Psoas muscle (tissue), 8 donors: ENCODE measurements around the gene PPFIBP2. TPM values are rescaled to one million over a fixed set of nuclear protein-coding genes. Genes with fewer than 3 reads are reported as not detected.

Experiments used
- ATAC-seq, 4 donors: fragments of 200-7000 bp; cut with Tn5 transposase; one replicate each; pipeline ENCODE4 v1.9.1; 2020; ENCODE audit warnings: moderate library complexity in 3 of 4, mild to moderate bottlenecking in 2 of 4
- DNase-seq, 2 donors: peaks; one replicate each; pipeline ENCODE4 v3.0.0-alpha.2; 2020
- H3K27ac ChIP-seq: fragments of 200-600 bp; one replicate; pipeline ENCODE4 v1.8.0; 2022
- H3K27me3 ChIP-seq, 3 donors: fragments of 200-600 bp in 1 of 3; one replicate each; pipeline versions ENCODE4 v1.6.1 to v1.8.0; 2013 to 2022; ENCODE audit warnings: low read length in 2 of 3, mild to moderate bottlenecking in 2 of 3, moderate library complexity in 1 of 3; ENCODE audit not compliant: insufficient read depth in 3 of 3
- H3K36me3 ChIP-seq, 2 donors: fragments of 200-600 bp in 1 of 2; one replicate each; pipeline versions ENCODE4 v1.6.1 to v1.8.0; 2013 to 2022; ENCODE audit warnings: low read depth in 1 of 2, mild to moderate bottlenecking in 1 of 2, moderate library complexity in 1 of 2; ENCODE audit not compliant: insufficient read depth in 1 of 2
- H3K4me1 ChIP-seq: fragments of 200-600 bp; one replicate; pipeline ENCODE4 v1.8.0; 2022
- H3K4me3 ChIP-seq: fragments of 200-600 bp; one replicate; pipeline ENCODE4 v1.8.0; 2022; ENCODE audit warnings: mild to moderate bottlenecking
- H3K9me3 ChIP-seq: fragments of 200-600 bp; one replicate; pipeline ENCODE4 v1.8.0; 2022
- WGBS, 3 donors: extraction: QIAGEN DNeasy Blood & Tissue Kit; methylation state at CpG; one replicate each; pipeline versions ENCODE4 v1.1.6 to v1.1.7; 2013; 5-methylcytosine and 5-hydroxymethylcytosine counted together
- intact Hi-C, 2 donors: fragments of 100-400 bp; cut with DNase I; formaldehyde crosslinking; loops; one replicate each; pipeline versions ENCODE4 v1.11.0 to v1.14.2; 2022
- polyA plus RNA-seq, 3 donors: library from polyadenylated mRNA; stranded (reverse); fragments of 200-250 nt; gene quantifications; one replicate each; pipeline ENCODE4 v1.2.3, GENCODE V29; 2013
- total RNA-seq, 4 donors: library from RNA; stranded (reverse); fragmentation: NEBNext Ultra II Directional in 2 of 4; extraction: Animal tissue kit (Norgen Biotek cat#: 25700) in 2 of 4; gene quantifications; one replicate each; pipeline versions ENCODE4 v1.2.1 to v1.2.4, GENCODE V29; 2021 to 2023
- TF ChIP-seq, protein P1 (sequence below): fragments of 200-600 bp; IDR thresholded peaks from one replicate; pipeline ENCODE4 v1.8.0; 2022; ENCODE audit warnings: antibody characterized with exemption
- donor health status: healthy with polysubstance abuse.
- donor health status: DM: no; HTN: no; CAD: no; lungs with moderate emphysema.
- donor health status: Bipolar disorder and iron deficiency.
- donor health status: healthy.
- donor health status: DM: yes; HTN: yes; CAD: no.
- donor health status: DM: no; HTN: no; CAD: no.
- donor health status: DM: no; HTN: no; CAD: no.
- donor health status: DM: yes; HTN: yes; CAD: no.

The PPFIBP2 gene
- total and polyA plus RNA-seq, 7 donors = 7.4 to 54.8 (median 19.7) TPM

DNA sequence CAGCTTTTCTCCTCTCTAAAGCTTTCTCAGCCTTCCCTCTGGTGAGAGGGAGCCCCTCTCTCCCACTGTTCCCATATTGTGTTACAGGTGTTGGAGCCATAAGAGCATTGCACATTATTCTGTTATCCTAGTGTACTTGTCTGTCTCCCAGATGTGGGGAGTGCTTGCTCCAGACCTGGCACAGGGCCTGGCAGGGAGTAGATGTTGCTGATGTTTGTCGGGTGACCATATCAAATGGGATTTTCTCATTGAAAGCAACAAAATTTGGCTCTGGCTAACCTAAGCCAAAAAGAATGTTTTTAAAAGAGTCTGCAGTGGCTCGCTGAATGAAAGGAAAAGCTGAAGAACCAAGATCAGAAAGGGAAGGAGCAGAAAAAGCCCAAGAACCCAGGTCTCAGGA, 118.4 kb downstream of the PPFIBP2 start:
- Histone ChIP-seq H3K27me3 (no peaks in the 10 kb centered on the region), H3K9me3 (no peaks in the 10 kb centered on the region), H3K36me3 (peaks cover 19 to 94% of the 10 kb centered on the region in 2 donors), H3K4me3 (no peak overlapping the region), H3K4me1 (peaks cover 4% of the 10 kb centered on the region), H3K27ac (no peak overlapping the region)
- no peak for DNase-seq
- TF ChIP-seq, protein P1, sequence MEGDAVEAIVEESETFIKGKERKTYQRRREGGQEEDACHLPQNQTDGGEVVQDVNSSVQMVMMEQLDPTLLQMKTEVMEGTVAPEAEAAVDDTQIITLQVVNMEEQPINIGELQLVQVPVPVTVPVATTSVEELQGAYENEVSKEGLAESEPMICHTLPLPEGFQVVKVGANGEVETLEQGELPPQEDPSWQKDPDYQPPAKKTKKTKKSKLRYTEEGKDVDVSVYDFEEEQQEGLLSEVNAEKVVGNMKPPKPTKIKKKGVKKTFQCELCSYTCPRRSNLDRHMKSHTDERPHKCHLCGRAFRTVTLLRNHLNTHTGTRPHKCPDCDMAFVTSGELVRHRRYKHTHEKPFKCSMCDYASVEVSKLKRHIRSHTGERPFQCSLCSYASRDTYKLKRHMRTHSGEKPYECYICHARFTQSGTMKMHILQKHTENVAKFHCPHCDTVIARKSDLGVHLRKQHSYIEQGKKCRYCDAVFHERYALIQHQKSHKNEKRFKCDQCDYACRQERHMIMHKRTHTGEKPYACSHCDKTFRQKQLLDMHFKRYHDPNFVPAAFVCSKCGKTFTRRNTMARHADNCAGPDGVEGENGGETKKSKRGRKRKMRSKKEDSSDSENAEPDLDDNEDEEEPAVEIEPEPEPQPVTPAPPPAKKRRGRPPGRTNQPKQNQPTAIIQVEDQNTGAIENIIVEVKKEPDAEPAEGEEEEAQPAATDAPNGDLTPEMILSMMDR = no peak
- no peak for ATAC-seq
- intact Hi-C loops = no loop called here
- WGBS, 3 donors = 51 to 67% (median 65%) methylated on average over 2 of the region's 2 CpGs

DNA sequence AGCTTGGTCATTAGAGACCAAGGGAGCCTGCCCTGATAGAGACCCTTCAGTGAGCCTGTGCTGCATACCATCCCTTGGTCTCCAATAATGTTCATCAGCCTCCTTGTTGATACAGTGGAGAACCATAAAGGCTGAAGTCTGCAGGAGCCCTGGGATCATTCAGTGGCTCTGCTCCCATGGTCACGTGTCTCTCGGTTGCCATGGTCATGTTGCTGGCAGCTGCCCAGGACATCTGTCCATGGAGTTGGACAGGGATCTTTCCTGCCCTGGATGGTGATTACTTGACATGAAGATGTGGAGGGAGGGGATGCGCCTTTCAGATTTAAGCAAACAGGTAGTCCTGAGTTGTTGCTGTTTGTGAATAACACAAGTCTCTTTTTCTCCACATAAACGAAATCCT, 121.3 kb downstream of the PPFIBP2 start:
- Histone ChIP-seq H3K27me3 (no peaks in the 10 kb centered on the region), H3K36me3 (peaks cover 17 to 97% of the 10 kb centered on the region in 2 donors), H3K27ac (no peak overlapping the region), H3K9me3 (no peaks in the 10 kb centered on the region), H3K4me3 (no peak overlapping the region), H3K4me1 (no peaks in the 10 kb centered on the region)
- WGBS, 3 donors = 42 to 54% (median 47%) methylated on average over 4 of the region's 4 CpGs
- peak in 1 of 4 donors; percentile 41 for ATAC-seq
- peak; percentile 34 to 78 for DNase-seq
- TF ChIP-seq, protein P1 = no peak
- intact Hi-C loops = no loop called here

DNA sequence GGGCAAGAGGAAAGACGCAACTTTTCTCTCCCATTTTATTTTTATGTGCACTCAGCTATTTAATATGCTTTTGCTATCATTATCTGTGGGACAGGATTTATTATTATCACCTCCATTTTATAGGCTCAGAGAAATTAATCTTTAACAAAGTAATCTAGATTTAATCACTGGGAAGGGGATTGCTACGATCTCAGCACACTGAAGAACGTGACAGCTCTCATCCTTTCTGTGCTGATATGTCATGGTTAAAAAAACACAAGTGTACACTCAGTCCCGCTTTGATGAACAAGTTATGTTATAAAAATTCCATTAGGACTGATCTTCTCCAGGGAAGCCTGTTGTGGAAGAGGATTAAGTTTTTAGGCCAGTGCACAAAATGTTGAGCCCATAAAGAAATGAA, 121.9 kb downstream of the PPFIBP2 start:
- Histone ChIP-seq H3K36me3 (peaks cover 17 to 97% of the 10 kb centered on the region in 2 donors), H3K4me3 (no peak overlapping the region), H3K9me3 (no peaks in the 10 kb centered on the region), H3K27me3 (no peaks in the 10 kb centered on the region), H3K27ac (no peak overlapping the region), H3K4me1 (no peaks in the 10 kb centered on the region)
- TF ChIP-seq, protein P1 = no peak
- ATAC-seq (no peak), DNase-seq (no peak)
- intact Hi-C loops = no loop called here
- WGBS, 3 donors = 94 to 97% (median 96%) methylated on average over 4 of the region's 4 CpGs

GRCh38 chr11:7636350-7636749, 122.6 kb downstream of the PPFIBP2 start:
- H3K9me3 ChIP-seq = no peaks in the 10 kb centered on the region

More at GRCh38 chr11:7636350-7636749, 122.6 kb downstream of the PPFIBP2 start:
- no peak for ATAC-seq
- intact Hi-C loops = no loop called here
- WGBS, 3 donors = 76 to 90% (median 79%) methylated on average over 6 of the region's 6 CpGs
- TF ChIP-seq, protein P1 = no peak
- Histone ChIP-seq H3K4me1 (no peaks in the 10 kb centered on the region), H3K36me3 (peaks cover 17 to 97% of the 10 kb centered on the region in 2 donors), H3K4me3 (no peak overlapping the region), H3K27ac (no peak overlapping the region), H3K27me3 (no peaks in the 10 kb centered on the region)
- no peak for DNase-seq
